ENCODE results near the gene NDRG3.
"Not testable (repeated sequence)": the region's sequence is repeated elsewhere in the genome, so short reads cannot be mapped to it uniquely, and the experiment has no call there.

Gene NDRG3

DNA sequence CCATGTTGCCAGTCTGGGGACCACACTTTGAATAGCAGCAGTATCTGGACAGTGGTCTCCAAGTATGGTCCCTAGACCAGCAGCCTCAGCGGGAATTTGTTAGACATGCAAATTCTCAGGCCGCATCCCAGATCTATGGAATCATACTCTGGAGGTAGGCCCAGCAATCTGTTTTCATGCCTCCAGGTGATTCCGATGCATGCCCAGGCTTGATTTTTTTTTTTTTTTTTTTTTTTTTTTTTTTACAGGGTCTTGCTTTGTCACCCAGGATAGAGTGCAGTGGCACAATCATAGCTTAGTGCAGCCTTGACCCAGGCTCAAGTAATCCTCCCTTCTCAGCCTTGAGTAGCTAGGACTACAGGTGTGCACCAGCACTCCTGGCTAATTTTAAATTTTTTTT is 99.2 kb downstream of the NDRG3 start:
- DNase-seq (ENCODE audit: low read depth, low spot score): no peak
- no CpG with 5 or more reads among the region's 3 CpGs for WGBS (ENCODE audit: insufficient coverage, insufficient read length)
- H3K27ac ChIP-seq (ENCODE audit: low read length): no peak overlapping the region

DNA sequence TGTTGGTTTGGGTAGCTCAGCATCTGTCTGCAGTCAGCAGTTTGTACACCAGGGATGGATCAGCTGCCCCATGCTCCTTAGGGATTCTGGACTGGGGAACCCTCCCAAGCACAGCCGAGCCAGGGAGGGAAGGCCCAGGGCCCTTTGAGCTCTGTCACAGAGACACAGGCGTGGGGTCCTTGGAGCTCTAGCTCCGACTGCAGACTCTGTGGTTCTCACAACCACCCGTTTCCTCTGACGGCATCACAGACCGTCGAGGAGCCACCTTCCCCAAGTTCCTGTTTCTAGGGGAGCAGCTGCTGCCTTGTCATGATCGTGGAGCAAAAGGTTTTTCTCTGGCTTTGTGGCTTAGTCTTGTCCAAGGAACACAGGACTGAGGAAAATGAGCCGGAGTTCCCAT is 99.9 kb downstream of the NDRG3 start, which contains the start of gene SLA2:
Gene SLA2, minus strand, starts transcription at position 199 of the 400 bp plus-strand sequence. CDS start 4,861 bp downstream, outside the sequence.
- WGBS (ENCODE audit: insufficient coverage, insufficient read length): no CpG with 5 or more reads among the region's 9 CpGs
- H3K4me3 ChIP-seq (ENCODE audit: low read length): no peak within 1 kb of the TSS
- no peaks in the 10 kb centered on the region for H3K27me3 ChIP-seq (ENCODE audit: control insufficient read depth, insufficient read depth, low read length)
- H3K4me1 ChIP-seq (ENCODE audit: control insufficient read depth, insufficient read depth, low read length): peaks cover 1% of the 10 kb centered on the region; the same call in 1 of the 2 replicates
- no peaks in the 10 kb centered on the region for H3K9me3 ChIP-seq (ENCODE audit: control insufficient read depth, insufficient read depth, low read length)
- DNase-seq (ENCODE audit: low read depth, low spot score): no peak
- H3K27ac ChIP-seq (ENCODE audit: low read length): no peak within 1 kb of the TSS
- H3K36me3 ChIP-seq (ENCODE audit: control insufficient read depth, insufficient read depth, low read length): no peaks in the 10 kb centered on the region

More for the DNA sequence above, 99.2 kb downstream of the NDRG3 start:
- Histone ChIP-seq H3K4me3 (ENCODE audit: low read length) (no peak overlapping the region), H3K9me3 (ENCODE audit: control insufficient read depth, insufficient read depth, low read length) (no peaks in the 10 kb centered on the region), H3K36me3 (ENCODE audit: control insufficient read depth, insufficient read depth, low read length) (no peaks in the 10 kb centered on the region), H3K4me1 (ENCODE audit: control insufficient read depth, insufficient read depth, low read length) (peaks cover 1% of the 10 kb centered on the region; the same call in 1 of the 2 replicates), H3K27me3 (ENCODE audit: control insufficient read depth, insufficient read depth, low read length) (no peaks in the 10 kb centered on the region)

DNA sequence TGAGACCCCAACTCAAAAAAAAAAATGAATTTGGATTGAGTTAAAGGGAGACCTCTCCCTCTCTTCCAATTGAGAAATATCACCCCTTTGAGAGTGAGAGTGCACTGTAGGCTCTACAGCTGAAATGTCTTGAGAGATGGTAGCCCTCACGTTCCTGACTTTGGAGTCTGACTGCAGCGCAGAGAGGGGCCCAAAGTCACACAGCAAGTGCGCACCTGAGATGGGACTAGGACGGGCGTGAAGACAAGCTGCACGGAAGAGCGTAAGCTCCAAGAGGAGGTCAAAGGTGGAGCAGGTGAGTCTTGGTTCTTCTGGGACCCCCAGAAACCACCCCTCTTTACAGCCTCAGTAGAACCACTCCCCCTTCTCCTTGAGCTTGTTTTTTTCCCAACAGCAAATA is 100.5 kb downstream of the NDRG3 start:
- H3K36me3 ChIP-seq (ENCODE audit: control insufficient read depth, insufficient read depth, low read length): no peaks in the 10 kb centered on the region
- no peak overlapping the region for H3K27ac ChIP-seq (ENCODE audit: low read length)
- H3K4me3 ChIP-seq (ENCODE audit: low read length): no peak overlapping the region
- H3K4me1 ChIP-seq (ENCODE audit: control insufficient read depth, insufficient read depth, low read length): peaks cover 1% of the 10 kb centered on the region; the same call in 1 of the 2 replicates
- WGBS (ENCODE audit: insufficient coverage, insufficient read length): no CpG with 5 or more reads among the region's 7 CpGs
- DNase-seq (ENCODE audit: low read depth, low spot score): no peak
- no peaks in the 10 kb centered on the region for H3K27me3 ChIP-seq (ENCODE audit: control insufficient read depth, insufficient read depth, low read length)
- H3K9me3 ChIP-seq (ENCODE audit: control insufficient read depth, insufficient read depth, low read length): no peaks in the 10 kb centered on the region

DNA sequence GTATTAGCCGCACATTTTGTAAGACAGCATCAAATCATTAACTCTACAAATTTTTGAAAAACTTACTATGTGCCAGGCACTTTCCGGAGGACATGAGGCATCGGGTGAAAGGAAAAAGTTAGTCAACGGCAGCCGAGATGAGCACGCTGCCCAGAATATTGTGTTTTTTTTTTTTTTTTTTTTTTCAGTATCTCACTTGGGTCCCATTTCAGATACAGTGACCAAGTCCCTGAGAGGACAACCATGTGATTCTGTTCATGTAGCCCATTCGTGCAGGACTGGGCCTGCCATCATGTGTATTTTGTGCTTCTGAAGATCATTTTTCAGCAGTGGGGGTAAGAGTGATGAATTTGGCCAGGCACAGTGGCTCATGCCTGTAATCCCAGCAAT is 101.2 kb downstream of the NDRG3 start:
- no CpG with 5 or more reads among the region's 7 CpGs for WGBS (ENCODE audit: insufficient coverage, insufficient read length)
- no peak for DNase-seq (ENCODE audit: low read depth, low spot score)
- peaks cover 1% of the 10 kb centered on the region; the same call in 1 of the 2 replicates for H3K4me1 ChIP-seq (ENCODE audit: control insufficient read depth, insufficient read depth, low read length)

DNA sequence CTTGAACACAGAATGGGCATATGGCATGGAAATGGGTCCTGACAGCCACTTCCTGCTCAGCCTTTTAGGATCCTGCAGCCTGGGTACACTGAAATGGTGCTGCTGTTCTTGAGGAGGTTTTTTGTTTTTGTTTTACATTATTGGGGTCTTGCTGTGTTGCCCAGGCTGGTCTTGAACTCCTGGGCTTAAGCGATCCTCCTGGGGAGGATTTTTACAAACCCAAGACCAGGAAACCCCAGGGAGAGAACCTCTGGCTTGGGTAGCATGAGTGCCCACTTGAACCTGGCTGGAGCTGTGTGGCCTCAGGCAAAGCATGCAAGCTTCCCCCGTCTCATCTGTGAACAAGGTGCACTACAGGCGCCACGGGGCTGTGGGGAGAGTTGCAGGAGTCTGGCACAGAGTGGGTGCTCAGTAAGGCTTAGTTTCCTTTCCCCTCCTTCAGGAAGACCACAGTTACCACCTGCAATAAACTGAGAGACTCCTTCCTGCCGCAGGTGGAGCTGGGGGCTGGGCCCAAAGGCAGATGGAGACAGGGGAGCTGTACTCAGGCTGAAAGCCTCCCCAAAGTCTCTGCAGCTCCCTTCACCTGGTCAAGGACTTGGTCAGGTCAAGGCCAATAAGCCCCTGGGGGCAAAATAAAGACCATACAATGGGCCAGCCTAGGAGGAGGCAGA is 101.7 kb downstream of the NDRG3 start:
- Histone ChIP-seq H3K9me3 (ENCODE audit: control insufficient read depth, insufficient read depth, low read length) (no peaks in the 10 kb centered on the region), H3K4me1 (ENCODE audit: control insufficient read depth, insufficient read depth, low read length) (peaks cover 1% of the 10 kb centered on the region; the same call in 1 of the 2 replicates), H3K36me3 (ENCODE audit: control insufficient read depth, insufficient read depth, low read length) (no peaks in the 10 kb centered on the region), H3K27me3 (ENCODE audit: control insufficient read depth, insufficient read depth, low read length) (no peaks in the 10 kb centered on the region), H3K4me3 (ENCODE audit: low read length) (no peak overlapping the region), H3K27ac (ENCODE audit: low read length) (no peak overlapping the region)
- no peak for DNase-seq (ENCODE audit: low read depth, low spot score)
- WGBS (ENCODE audit: insufficient coverage, insufficient read length): no CpG with 5 or more reads among the region's 5 CpGs

More for the DNA sequence above, 101.2 kb downstream of the NDRG3 start:
- H3K4me3 ChIP-seq (ENCODE audit: low read length): no peak overlapping the region
- no peak overlapping the region for H3K27ac ChIP-seq (ENCODE audit: low read length)
- H3K36me3 ChIP-seq (ENCODE audit: control insufficient read depth, insufficient read depth, low read length): no peaks in the 10 kb centered on the region
- no peaks in the 10 kb centered on the region for H3K9me3 ChIP-seq (ENCODE audit: control insufficient read depth, insufficient read depth, low read length)
- H3K27me3 ChIP-seq (ENCODE audit: control insufficient read depth, insufficient read depth, low read length): no peaks in the 10 kb centered on the region

DNA sequence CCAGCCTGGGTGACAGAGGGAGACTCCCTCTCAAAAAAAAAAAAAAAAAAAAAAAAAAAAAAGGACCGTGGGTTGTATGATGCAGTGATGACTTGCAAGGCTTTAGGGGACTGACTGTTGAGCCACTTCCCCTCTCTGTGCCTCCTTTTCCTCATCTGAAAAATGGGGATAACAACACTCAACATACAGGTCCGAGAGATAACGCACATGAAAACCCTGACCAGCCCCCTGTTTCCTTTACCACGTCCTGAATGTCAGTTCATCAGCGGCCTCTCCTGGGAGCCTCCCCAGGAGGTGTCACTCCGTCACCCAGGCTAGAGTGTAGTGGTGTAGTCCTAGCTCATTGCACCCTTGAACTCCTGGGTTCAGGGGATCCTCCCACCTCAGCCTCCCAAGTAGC is 103.8 kb downstream of the NDRG3 start:
- no CpG with 5 or more reads among the region's 6 CpGs for WGBS (ENCODE audit: insufficient coverage, insufficient read length)
- Histone ChIP-seq H3K27me3 (ENCODE audit: control insufficient read depth, insufficient read depth, low read length) (no peaks in the 10 kb centered on the region), H3K4me1 (ENCODE audit: control insufficient read depth, insufficient read depth, low read length) (peaks cover 1% of the 10 kb centered on the region; the same call in 1 of the 2 replicates), H3K36me3 (ENCODE audit: control insufficient read depth, insufficient read depth, low read length) (no peaks in the 10 kb centered on the region), H3K27ac (ENCODE audit: low read length) (no peak overlapping the region), H3K9me3 (ENCODE audit: control insufficient read depth, insufficient read depth, low read length) (no peaks in the 10 kb centered on the region), H3K4me3 (ENCODE audit: low read length) (no peak overlapping the region)
- DNase-seq (ENCODE audit: low read depth, low spot score): no peak

DNA sequence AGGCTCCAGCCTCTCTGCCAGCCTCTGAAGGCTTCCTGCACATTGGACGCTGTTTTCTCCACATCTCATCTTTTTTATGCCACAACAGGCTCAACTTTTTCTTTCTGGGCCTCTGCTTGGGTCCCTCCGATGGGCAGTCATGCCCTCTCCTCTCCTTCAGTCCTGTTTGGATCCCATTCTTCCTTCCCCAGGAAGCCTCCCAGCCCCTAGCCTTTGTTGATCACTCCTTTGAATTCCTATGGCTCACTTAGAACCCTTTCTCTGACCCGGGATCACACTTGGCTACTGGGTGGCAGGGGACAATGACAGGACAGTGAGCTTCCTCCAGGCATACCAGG is 104.4 kb downstream of the NDRG3 start:
- DNase-seq (ENCODE audit: low read depth, low spot score): no peak
- Histone ChIP-seq H3K36me3 (ENCODE audit: control insufficient read depth, insufficient read depth, low read length) (no peaks in the 10 kb centered on the region), H3K27ac (ENCODE audit: low read length) (no peak overlapping the region), H3K4me1 (ENCODE audit: control insufficient read depth, insufficient read depth, low read length) (peaks cover 1% of the 10 kb centered on the region; the same call in 1 of the 2 replicates), H3K4me3 (ENCODE audit: low read length) (no peak overlapping the region), H3K27me3 (ENCODE audit: control insufficient read depth, insufficient read depth, low read length) (no peaks in the 10 kb centered on the region), H3K9me3 (ENCODE audit: control insufficient read depth, insufficient read depth, low read length) (no peaks in the 10 kb centered on the region)
- no CpG with 5 or more reads among the region's 3 CpGs for WGBS (ENCODE audit: insufficient coverage, insufficient read length)

DNA sequence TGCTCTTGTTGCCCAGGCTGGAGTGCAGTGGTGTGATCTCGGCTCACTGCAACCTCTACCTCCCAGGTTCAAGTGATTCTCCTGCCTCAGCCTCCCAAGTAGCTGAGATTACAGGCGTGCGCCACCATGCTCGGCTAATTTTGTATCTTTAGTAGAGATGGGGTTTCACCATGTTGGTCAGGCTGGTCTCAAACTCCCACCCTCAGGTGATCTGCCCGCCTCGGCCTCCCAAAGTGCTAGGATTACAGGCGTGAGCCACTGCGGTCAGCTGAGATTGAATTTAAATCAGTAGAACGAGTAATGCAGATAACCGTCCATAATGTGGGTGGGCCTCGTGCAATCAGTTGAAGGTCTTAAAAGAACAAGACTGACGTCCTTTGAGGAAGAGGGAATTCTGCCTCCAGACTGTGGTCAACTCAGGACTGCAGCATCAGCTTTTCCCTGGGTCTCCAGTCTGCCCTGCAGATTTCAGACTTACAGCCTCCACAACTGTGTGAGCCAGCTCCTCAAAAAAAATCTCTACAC is 107.0 kb downstream of the NDRG3 start:
- not testable (repeated sequence) for H3K27me3 ChIP-seq (ENCODE audit: control insufficient read depth, insufficient read depth, low read length); H3K4me1 ChIP-seq (ENCODE audit: control insufficient read depth, insufficient read depth, low read length); H3K27ac ChIP-seq (ENCODE audit: low read length); H3K9me3 ChIP-seq (ENCODE audit: control insufficient read depth, insufficient read depth, low read length); H3K36me3 ChIP-seq (ENCODE audit: control insufficient read depth, insufficient read depth, low read length); DNase-seq (ENCODE audit: low read depth, low spot score); H3K4me3 ChIP-seq (ENCODE audit: low read length)
- WGBS (ENCODE audit: insufficient coverage, insufficient read length): no CpG with 5 or more reads among the region's 12 CpGs

DNA sequence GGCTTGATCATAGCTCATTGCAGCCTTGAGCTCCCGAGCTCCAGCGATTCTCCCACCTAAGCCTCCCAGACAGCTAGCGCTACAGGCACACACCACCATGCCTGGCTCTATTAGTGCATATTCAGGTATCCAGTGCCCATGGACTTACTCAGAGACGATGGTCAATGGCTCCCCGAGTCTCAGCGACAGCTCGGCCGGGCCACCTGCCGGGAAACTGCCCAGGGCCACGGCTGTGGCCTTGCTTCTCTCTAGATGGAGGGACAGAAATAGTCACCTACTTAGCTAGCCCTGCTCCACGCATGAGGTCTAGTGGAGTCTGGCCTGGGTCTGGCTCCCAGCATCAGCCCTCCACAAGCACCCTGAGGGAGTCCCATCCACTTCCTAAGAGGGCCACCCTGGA is 111.5 kb downstream of the NDRG3 start:
- no peak for DNase-seq (ENCODE audit: low read depth, low spot score)
- no peak overlapping the region for H3K27ac ChIP-seq (ENCODE audit: low read length)
- WGBS (ENCODE audit: insufficient coverage, insufficient read length): no CpG with 5 or more reads among the region's 11 CpGs
- H3K4me3 ChIP-seq (ENCODE audit: low read length): no peak overlapping the region
- H3K9me3 ChIP-seq (ENCODE audit: control insufficient read depth, insufficient read depth, low read length): no peaks in the 10 kb centered on the region
- no peaks in the 10 kb centered on the region for H3K36me3 ChIP-seq (ENCODE audit: control insufficient read depth, insufficient read depth, low read length)
- 0 out of 2 replicates have a peak, but pooled peaks cover 1% of the 10 kb centered on the region for H3K4me1 ChIP-seq (ENCODE audit: control insufficient read depth, insufficient read depth, low read length)
- no peaks in the 10 kb centered on the region for H3K27me3 ChIP-seq (ENCODE audit: control insufficient read depth, insufficient read depth, low read length)

DNA sequence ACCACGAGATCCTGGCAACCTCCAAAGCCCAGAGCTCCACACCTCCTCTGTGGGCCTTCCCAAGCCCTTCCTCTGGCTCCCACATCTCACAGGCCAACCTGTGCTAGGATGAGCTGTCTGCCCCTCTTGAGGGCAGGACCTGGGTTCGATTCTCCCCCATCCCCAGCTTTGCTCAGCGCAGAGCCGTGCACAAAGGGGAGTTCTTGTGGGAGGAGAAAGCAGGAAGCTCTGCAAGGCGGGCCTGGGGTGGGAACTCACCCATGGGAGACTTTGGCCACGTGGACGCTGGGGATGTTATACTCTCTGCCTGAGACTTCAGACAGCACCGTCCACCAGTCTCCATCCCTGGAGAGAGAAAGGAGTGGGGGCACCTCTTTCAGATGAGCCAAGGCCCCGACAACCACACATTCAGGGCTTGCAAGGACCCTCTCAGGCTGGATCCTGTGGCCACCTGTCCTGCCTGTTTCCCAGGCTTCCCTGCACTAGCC is 112.6 kb downstream of the NDRG3 start:
- no peaks in the 10 kb centered on the region for H3K27me3 ChIP-seq (ENCODE audit: control insufficient read depth, insufficient read depth, low read length)

More for the DNA sequence above, 112.6 kb downstream of the NDRG3 start:
- Histone ChIP-seq H3K36me3 (ENCODE audit: control insufficient read depth, insufficient read depth, low read length) (no peaks in the 10 kb centered on the region), H3K27ac (ENCODE audit: low read length) (no peak overlapping the region), H3K9me3 (ENCODE audit: control insufficient read depth, insufficient read depth, low read length) (no peaks in the 10 kb centered on the region), H3K4me1 (ENCODE audit: control insufficient read depth, insufficient read depth, low read length) (0 out of 2 replicates have a peak, but pooled peaks cover 1% of the 10 kb centered on the region), H3K4me3 (ENCODE audit: low read length) (no peak overlapping the region)
- WGBS (ENCODE audit: insufficient coverage, insufficient read length): no CpG with 5 or more reads among the region's 9 CpGs
- no peak for DNase-seq (ENCODE audit: low read depth, low spot score)
